IgD-negative memory B cell (primary cell): ENCODE data around the gene TPH2. TPM values are rescaled to one million over a fixed set of nuclear protein-coding genes. Genes with fewer than 3 reads are reported as not detected.

Experiments
- H3K27ac Mint-ChIP-seq, 3 donors: one replicate each; pipeline ENCODE4 v1.8.0; 2020 to 2022; ENCODE audit warnings: mild to moderate bottlenecking in 3 of 3, mixed read lengths in 3 of 3, moderate library complexity in 1 of 3
- H3K27me3 Mint-ChIP-seq: one replicate; pipeline ENCODE4 v1.8.0; 2021; ENCODE audit warnings: mixed read lengths
- H3K36me3 Mint-ChIP-seq: one replicate; pipeline ENCODE4 v1.8.0; 2020; ENCODE audit warnings: mild to moderate bottlenecking, mixed read lengths
- H3K4me1 Mint-ChIP-seq, 3 donors: one replicate each; pipeline ENCODE4 v1.8.0; 2020 to 2022; ENCODE audit warnings: mixed read lengths in 3 of 3, mild to moderate bottlenecking in 1 of 3
- H3K4me3 Mint-ChIP-seq, 4 donors: one replicate each; pipeline ENCODE4 v1.8.0; 2020 to 2022; ENCODE audit warnings: mild to moderate bottlenecking in 4 of 4, mixed read lengths in 4 of 4, moderate library complexity in 3 of 4
- H3K9me3 Mint-ChIP-seq, 3 donors: one replicate each; pipeline ENCODE4 v1.8.0; 2020 to 2021; ENCODE audit warnings: mixed read lengths in 3 of 3, mild to moderate bottlenecking in 1 of 3
- polyA plus RNA-seq: library from polyadenylated mRNA; unstranded; fragments of 300-500 nt; fragmentation: Illumina TruSeq; gene quantifications from one replicate; pipeline ENCODE4 v1.2.3, GENCODE V29; 2021

TPH2 gene
- polyA plus RNA-seq, 1 donor from 2014 or later: not detected

- Mint-ChIP-seq H3K27ac (peak overlapping the region in 1 of 3 donors; percentile 0), H3K36me3 (no peaks in the 10 kb centered on the region), H3K4me1 (no peaks in the 10 kb centered on the region), H3K27me3 (peaks cover 4% of the 10 kb centered on the region), H3K4me3 (no peak overlapping the region), H3K9me3 (peaks cover 0 to 4% (median 0%) of the 10 kb centered on the region in 3 donors)
Observed at GRCh38 chr12:72035625-72036024, 97.0 kb downstream of the TPH2 start.

- Mint-ChIP-seq H3K27me3 (peaks cover 4% of the 10 kb centered on the region), H3K4me3 (no peak overlapping the region), H3K4me1 (no peaks in the 10 kb centered on the region), H3K27ac (no peak overlapping the region), H3K36me3 (no peaks in the 10 kb centered on the region), H3K9me3 (peaks cover 0 to 4% (median 0%) of the 10 kb centered on the region in 3 donors)
Observed at GRCh38 chr12:72036393-72036792, 97.7 kb downstream of the TPH2 start.

- Mint-ChIP-seq H3K27ac (no peak overlapping the region), H3K36me3 (no peaks in the 10 kb centered on the region), H3K4me3 (no peak overlapping the region), H3K9me3 (peaks cover 0 to 4% (median 0%) of the 10 kb centered on the region in 3 donors), H3K27me3 (peaks cover 4% of the 10 kb centered on the region), H3K4me1 (no peaks in the 10 kb centered on the region)
Observed at GRCh38 chr12:72037006-72037795, 98.6 kb downstream of the TPH2 start.

- Mint-ChIP-seq H3K4me1 (no peaks in the 10 kb centered on the region), H3K27me3 (no peaks in the 10 kb centered on the region), H3K9me3 (peaks cover 0 to 4% (median 0%) of the 10 kb centered on the region in 3 donors), H3K36me3 (peaks cover 1% of the 10 kb centered on the region), H3K4me3 (no peak overlapping the region), H3K27ac (no peak overlapping the region)
Observed at GRCh38 chr12:72041811-72042210, 103.2 kb downstream of the TPH2 start.

GRCh38 chr12:72053604-72054003, 115.0 kb downstream of the TPH2 start:
- H3K27ac Mint-ChIP-seq: no peak overlapping the region
- no peaks in the 10 kb centered on the region for H3K9me3 Mint-ChIP-seq
- H3K4me1 Mint-ChIP-seq: peaks cover 0 to 1% (median 0%) of the 10 kb centered on the region in 3 donors
- no peak overlapping the region for H3K4me3 Mint-ChIP-seq
- peaks cover 5% of the 10 kb centered on the region for H3K27me3 Mint-ChIP-seq
- no peaks in the 10 kb centered on the region for H3K36me3 Mint-ChIP-seq

GRCh38 chr12:72054511-72054910, 115.9 kb downstream of the TPH2 start:
- Mint-ChIP-seq H3K9me3 (no peaks in the 10 kb centered on the region), H3K4me1 (peaks cover 0 to 1% (median 0%) of the 10 kb centered on the region in 3 donors), H3K27ac (no peak overlapping the region), H3K36me3 (no peaks in the 10 kb centered on the region), H3K27me3 (peaks cover 2% of the 10 kb centered on the region), H3K4me3 (no peak overlapping the region)

GRCh38 chr12:72057330-72057914, 118.8 kb downstream of the TPH2 start:
- no peaks in the 10 kb centered on the region for H3K36me3 Mint-ChIP-seq
- H3K4me1 Mint-ChIP-seq: peaks cover 0 to 1% (median 0%) of the 10 kb centered on the region in 3 donors
- H3K9me3 Mint-ChIP-seq: no peaks in the 10 kb centered on the region
- H3K27me3 Mint-ChIP-seq: peaks cover 5% of the 10 kb centered on the region
- no peak overlapping the region for H3K27ac Mint-ChIP-seq
- no peak overlapping the region for H3K4me3 Mint-ChIP-seq

GRCh38 chr12:72063073-72063472, 124.4 kb downstream of the TPH2 start:
- H3K4me1 Mint-ChIP-seq: peaks cover 0 to 1% (median 0%) of the 10 kb centered on the region in 3 donors
- peaks cover 0 to 4% (median 0%) of the 10 kb centered on the region in 3 donors for H3K9me3 Mint-ChIP-seq
- H3K36me3 Mint-ChIP-seq: no peaks in the 10 kb centered on the region
- H3K4me3 Mint-ChIP-seq: no peak overlapping the region
- H3K27ac Mint-ChIP-seq: no peak overlapping the region
- peaks cover 5% of the 10 kb centered on the region for H3K27me3 Mint-ChIP-seq

- Mint-ChIP-seq H3K9me3 (peaks cover 0 to 11% (median 9%) of the 10 kb centered on the region in 3 donors), H3K4me3 (no peak overlapping the region), H3K4me1 (no peaks in the 10 kb centered on the region), H3K36me3 (no peaks in the 10 kb centered on the region), H3K27ac (no peak overlapping the region), H3K27me3 (no peaks in the 10 kb centered on the region)
Observed at GRCh38 chr12:72071030-72071429, 132.4 kb downstream of the TPH2 start.

- Mint-ChIP-seq H3K36me3 (no peaks in the 10 kb centered on the region), H3K27me3 (no peaks in the 10 kb centered on the region), H3K4me1 (no peaks in the 10 kb centered on the region), H3K9me3 (peaks cover 0 to 11% (median 9%) of the 10 kb centered on the region in 3 donors), H3K4me3 (no peak overlapping the region), H3K27ac (no peak overlapping the region)
Observed at GRCh38 chr12:72072592-72073212, 134.1 kb downstream of the TPH2 start.

- no peaks in the 10 kb centered on the region for H3K27me3 Mint-ChIP-seq
- no peaks in the 10 kb centered on the region for H3K4me1 Mint-ChIP-seq
- H3K4me3 Mint-ChIP-seq: no peak overlapping the region
- H3K36me3 Mint-ChIP-seq: no peaks in the 10 kb centered on the region
- peaks cover 0 to 11% (median 9%) of the 10 kb centered on the region in 3 donors for H3K9me3 Mint-ChIP-seq
- no peak overlapping the region for H3K27ac Mint-ChIP-seq
Observed at GRCh38 chr12:72074065-72074464, 135.4 kb downstream of the TPH2 start.

- H3K27me3 Mint-ChIP-seq: no peaks in the 10 kb centered on the region
- H3K9me3 Mint-ChIP-seq: peaks cover 0 to 11% (median 8%) of the 10 kb centered on the region in 3 donors
- no peaks in the 10 kb centered on the region for H3K4me1 Mint-ChIP-seq
- no peaks in the 10 kb centered on the region for H3K36me3 Mint-ChIP-seq
- no peak overlapping the region for H3K27ac Mint-ChIP-seq
- H3K4me3 Mint-ChIP-seq: no peak overlapping the region
Observed at GRCh38 chr12:72074956-72075355, 136.3 kb downstream of the TPH2 start.

GRCh38 chr12:72075401-72075800, 136.8 kb downstream of the TPH2 start:
- H3K27ac Mint-ChIP-seq: no peak overlapping the region
- H3K4me3 Mint-ChIP-seq: no peak overlapping the region
- no peaks in the 10 kb centered on the region for H3K36me3 Mint-ChIP-seq
- no peaks in the 10 kb centered on the region for H3K4me1 Mint-ChIP-seq
- H3K27me3 Mint-ChIP-seq: no peaks in the 10 kb centered on the region
- H3K9me3 Mint-ChIP-seq: peaks cover 0 to 11% (median 4%) of the 10 kb centered on the region in 3 donors

GRCh38 chr12:72075891-72076557, 137.4 kb downstream of the TPH2 start:
- Mint-ChIP-seq H3K36me3 (no peaks in the 10 kb centered on the region), H3K9me3 (peaks cover 0 to 11% (median 4%) of the 10 kb centered on the region in 3 donors), H3K27ac (no peak overlapping the region), H3K4me3 (no peak overlapping the region), H3K4me1 (no peaks in the 10 kb centered on the region), H3K27me3 (no peaks in the 10 kb centered on the region)

GRCh38 chr12:72076558-72076915, 137.9 kb downstream of the TPH2 start:
- H3K4me3 Mint-ChIP-seq: no peak overlapping the region
- H3K9me3 Mint-ChIP-seq: peaks cover 0 to 6% (median 1%) of the 10 kb centered on the region in 3 donors
- H3K27ac Mint-ChIP-seq: no peak overlapping the region
- H3K36me3 Mint-ChIP-seq: no peaks in the 10 kb centered on the region
- H3K4me1 Mint-ChIP-seq: no peaks in the 10 kb centered on the region
- no peaks in the 10 kb centered on the region for H3K27me3 Mint-ChIP-seq
